Left renal cortex interstitium (tissue), 4 donors: Measurements from ENCODE around the gene POLR3K. TPM values are rescaled to one million over a fixed set of nuclear protein-coding genes. Genes with fewer than 3 reads are reported as not detected.
"Not testable (repeated sequence)": the region's sequence is repeated elsewhere in the genome, so short reads cannot be mapped to it uniquely, and the experiment has no call there.

Experiments
- DNase-seq, 4 donors: peaks; one replicate each; pipeline ENCODE4 v3.0.0-alpha.2; 2013; ENCODE audit warnings: low read depth in 4 of 4, low spot score in 2 of 4, missing footprints in 1 of 4
- polyA plus RNA-seq, 4 donors: library from polyadenylated mRNA; unstranded; fragments of 120-200 nt; gene quantifications; one replicate each; pipeline ENCODE4 v1.2.1, GENCODE V29; 2013; ENCODE audit not compliant: insufficient read length in 4 of 4

Gene POLR3K
- polyA plus RNA-seq, 4 donors, result 11.2 to 14.1 (median 12.1) TPM

DNA sequence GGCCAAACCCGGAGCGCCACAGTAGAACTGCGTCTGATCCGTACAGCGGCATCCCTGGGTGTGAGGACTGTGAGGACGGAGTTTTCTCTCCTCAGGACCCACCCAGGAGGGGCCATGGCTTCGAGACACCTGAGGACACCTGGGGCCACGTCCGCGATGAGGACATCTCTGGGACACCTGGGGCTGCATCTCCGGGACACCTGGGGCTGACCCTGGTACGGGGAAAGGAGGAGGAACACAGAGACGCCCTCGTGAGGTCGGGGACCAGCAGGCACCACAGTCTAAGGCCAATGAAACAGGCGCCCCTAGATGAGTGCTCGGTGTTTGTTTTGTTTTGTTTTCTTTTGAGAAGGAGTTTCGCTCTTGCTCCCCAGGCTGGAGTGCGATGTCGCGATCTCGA, 29.3 kb downstream of the POLR3K start:
- not testable (repeated sequence) for DNase-seq

DNA sequence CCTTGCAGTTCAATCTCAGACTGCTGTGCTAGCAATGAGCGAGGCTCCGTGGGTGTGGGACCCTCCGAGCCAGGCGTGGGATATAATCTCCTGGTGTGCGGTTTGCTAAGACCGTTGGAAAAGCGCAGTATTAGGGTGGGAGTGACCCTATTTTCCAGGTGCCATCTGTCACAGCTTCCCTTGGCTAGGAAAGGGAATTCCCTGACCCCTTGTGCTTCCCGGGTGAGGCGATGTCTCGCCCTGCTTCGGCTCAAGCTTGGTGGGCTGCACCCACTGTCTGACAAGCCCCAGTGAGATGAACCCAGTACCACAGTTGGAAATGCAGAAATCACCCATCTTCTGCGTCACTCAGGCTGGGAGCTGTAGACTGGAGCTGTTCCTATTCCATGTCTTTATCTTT, 32.5 kb downstream of the POLR3K start:
- DNase-seq, result not testable (repeated sequence)

DNA sequence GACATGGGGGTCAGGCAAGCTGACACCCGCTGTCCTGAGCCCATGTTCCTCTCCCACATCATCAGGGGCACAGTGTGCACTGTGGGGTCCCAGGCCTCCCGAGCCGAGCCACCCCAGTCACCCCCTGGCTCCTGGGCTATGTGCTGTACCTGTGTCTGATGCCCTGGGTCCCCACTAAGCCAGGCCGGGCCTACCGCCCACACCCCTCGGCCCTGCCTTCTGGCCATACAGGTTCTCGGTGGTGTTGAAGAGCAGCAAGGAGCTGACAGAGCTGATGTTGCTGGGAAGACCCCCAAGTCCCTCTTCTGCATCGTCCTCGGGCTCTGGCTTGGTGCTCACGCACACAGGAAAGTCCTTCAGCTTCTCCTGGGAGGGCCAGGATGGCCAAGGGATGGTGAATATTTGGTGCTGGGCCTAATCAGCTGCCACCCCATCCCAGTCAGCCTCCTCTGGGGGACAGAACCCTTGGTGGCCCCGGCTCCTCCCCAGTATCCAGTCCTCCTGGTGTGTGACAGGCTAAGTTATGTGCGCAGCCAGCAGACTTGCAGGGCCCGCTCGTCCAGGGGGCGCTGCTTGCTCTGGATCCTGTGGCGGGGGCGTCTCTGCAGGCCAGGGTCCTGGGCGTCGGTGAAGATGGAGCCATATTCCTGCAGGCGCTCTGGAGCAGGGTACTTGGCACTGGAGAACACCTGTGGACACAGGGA, 36.2 kb downstream of the POLR3K start:
- DNase-seq, result not testable (repeated sequence)

DNA sequence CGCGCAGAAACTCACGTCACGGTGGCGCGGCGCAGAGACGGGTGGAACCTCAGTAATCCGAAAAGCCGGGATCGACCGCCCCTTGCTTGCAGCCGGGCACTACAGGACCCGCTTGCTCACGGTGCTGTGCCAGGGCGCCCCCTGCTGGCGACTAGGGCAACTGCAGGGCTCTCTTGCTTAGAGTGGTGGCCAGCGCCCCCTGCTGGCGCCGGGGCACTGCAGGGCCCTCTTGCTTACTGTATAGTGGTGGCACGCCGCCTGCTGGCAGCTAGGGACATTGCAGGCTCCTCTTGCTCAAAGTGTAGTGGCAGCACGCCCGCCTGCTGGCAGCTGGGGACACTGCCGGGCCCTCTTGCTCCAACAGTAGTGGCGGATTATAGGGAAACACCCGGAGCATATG, 42.6 kb downstream of the POLR3K start:
- DNase-seq, result not testable (repeated sequence)

DNA sequence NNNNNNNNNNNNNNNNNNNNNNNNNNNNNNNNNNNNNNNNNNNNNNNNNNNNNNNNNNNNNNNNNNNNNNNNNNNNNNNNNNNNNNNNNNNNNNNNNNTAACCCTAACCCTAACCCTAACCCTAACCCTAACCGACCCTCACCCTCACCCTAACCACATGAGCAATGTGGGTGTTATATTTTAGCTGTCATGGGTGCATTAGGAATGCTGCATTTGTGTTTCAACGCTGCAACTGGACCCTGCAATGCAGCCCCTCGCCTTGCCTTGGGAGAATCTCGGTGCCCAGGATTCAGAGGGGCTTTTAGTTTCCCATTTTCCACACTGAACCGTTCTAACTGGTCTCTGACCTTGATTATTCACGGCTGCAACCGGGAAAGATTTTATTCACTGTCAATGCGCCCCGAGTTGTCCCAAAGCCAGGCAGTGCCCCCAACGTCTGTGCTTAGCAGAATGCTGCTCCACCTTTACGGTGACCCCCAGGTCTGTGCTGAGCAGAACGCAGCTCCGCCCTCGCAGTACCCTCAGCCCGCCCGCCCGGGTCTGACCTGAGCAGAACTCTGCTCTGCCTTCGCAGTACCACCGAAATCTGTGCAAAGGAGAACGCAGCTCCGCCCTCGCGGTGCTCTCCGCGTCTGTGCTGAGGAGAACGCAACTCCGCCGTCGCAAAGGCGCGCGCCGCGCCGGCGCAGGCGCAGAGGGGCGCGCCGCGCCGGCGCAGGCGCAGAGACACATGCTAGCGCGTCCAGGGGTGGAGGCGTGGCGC, 43.3 kb downstream of the POLR3K start:
- no peak for DNase-seq

Other genes with a start within 250 kb of the POLR3K start
- gene SNRNP25, start 220 bp upstream of the POLR3K start, polyA plus RNA-seq, result 10 to 100 TPM; 42.9 to 54.2 (median 45.5) TPM
- gene RHBDF1, start 19.0 kb upstream of the POLR3K start, polyA plus RNA-seq, result 10 to 100 TPM; 20.0 to 34.4 (median 26.5) TPM
- 10 to 100 TPM; 16.6 to 41.7 (median 29.5) TPM for gene MPG, start 24.6 kb upstream of the POLR3K start, polyA plus RNA-seq
- 10 to 100 TPM; 23.4 to 38.1 (median 30.0) TPM for gene NPRL3, start 85.1 kb upstream of the POLR3K start, polyA plus RNA-seq
- gene HBZ, start 99.0 kb upstream of the POLR3K start, polyA plus RNA-seq, result 1 to 10 TPM; 1.4 to 2.5 (median 2.0) TPM
- gene HBM, start 112.4 kb upstream of the POLR3K start, polyA plus RNA-seq, result 1 to 10 TPM; 1.8 to 7.0 (median 5.7) TPM
- gene HBA2, start 119.3 kb upstream of the POLR3K start, polyA plus RNA-seq, result 1,000 to 10,000 TPM in 3 of 4 donors, 100 to 1,000 TPM in 1; 776 to 1,213 (median 1,160) TPM
- gene HBA1, start 123.1 kb upstream of the POLR3K start, polyA plus RNA-seq, result 100 to 1,000 TPM; 481 to 856 (median 780) TPM
- 1 to 10 TPM in 2 of 4 donors, under 1 TPM in 2; 0.77 to 1.2 (median 0.91) TPM for gene HBQ1, start 126.9 kb upstream of the POLR3K start, polyA plus RNA-seq
- 100 to 1,000 TPM in 3 of 4 donors, 10 to 100 TPM in 1; 98.9 to 185 (median 135) TPM for gene LUC7L, start 175.8 kb upstream of the POLR3K start, polyA plus RNA-seq
- gene FAM234A, start 181.2 kb upstream of the POLR3K start, polyA plus RNA-seq, result 10 to 100 TPM; 63.7 to 91.2 (median 82.5) TPM
- gene RGS11, start 222.3 kb upstream of the POLR3K start, polyA plus RNA-seq, result 1 to 10 TPM in 3 of 4 donors, under 1 TPM in 1; 0.46 to 2.7 (median 1.8) TPM
- 1 to 10 TPM; 2.0 to 6.0 (median 4.1) TPM for gene ARHGDIG, start 227.0 kb upstream of the POLR3K start, polyA plus RNA-seq
- gene PDIA2, start 229.6 kb upstream of the POLR3K start, polyA plus RNA-seq, result 1 to 10 TPM in 2 of 4 donors, under 1 TPM in 2; 0.44 to 3.5 (median 1.7) TPM